Cardiac muscle cell (in vitro differentiated cells and primary cell): Measurements from ENCODE around the gene AQP2. TPM values are rescaled to one million over a fixed set of nuclear protein-coding genes. Genes with fewer than 3 reads are reported as not detected.

Experiments used
- DNase-seq, 2 donors: peaks; one replicate each; pipeline versions ENCODE4 v3.0.0 to v3.0.0-alpha.2; 2010 to 2017; ENCODE audit warnings: low read depth in 1 of 2, low spot score in 1 of 2
- H3K27ac ChIP-seq: fragments of 200-600 bp; sonication (generic); 2 replicates; pipeline ENCODE4 v1.5.1; 2016
- H3K27me3 ChIP-seq: fragments of 200-600 bp; sonication (generic); 2 replicates; pipeline ENCODE4 v1.6.0; 2016; ENCODE audit warnings: control low read depth
- H3K36me3 ChIP-seq: fragments of 200-600 bp; sonication (generic); 2 replicates; pipeline ENCODE4 v1.5.1; 2016; ENCODE audit warnings: control low read depth
- H3K4me1 ChIP-seq: fragments of 200-600 bp; sonication (generic); 2 replicates; pipeline ENCODE4 v1.8.1; 2017; ENCODE audit warnings: low read depth, mild to moderate bottlenecking, mixed run types
- H3K4me3 ChIP-seq: fragments of 200-600 bp; sonication (generic); 2 replicates; pipeline ENCODE4 v1.5.1; 2016; ENCODE audit warnings: mild to moderate bottlenecking
- H3K9me3 ChIP-seq: fragments of 200-600 bp; sonication (generic); 2 replicates; pipeline ENCODE4 v1.5.1; 2017; ENCODE audit warnings: low read depth, mild to moderate bottlenecking, control low read depth
- polyA plus RNA-seq: library from polyadenylated mRNA; unstranded; fragments of >200 nt; fragmentation: Nextera tagmentation; extraction: Ambion mirVana; gene quantifications from 2 replicates; pipeline ENCODE4 v1.2.1, GENCODE V29; 2016
- total RNA-seq: library from RNA; depleted of rRNA; stranded (reverse); fragments of >200 nt; gene quantifications from 2 replicates; pipeline ENCODE4 v1.2.3, GENCODE V29; 2016
- TF ChIP-seq, protein P1 (sequence below): IDR thresholded peaks from 2 replicates; pipeline ENCODE4 v1.5.1; 2012; ENCODE audit warnings: low read depth, mild to moderate bottlenecking, low read length

AQP2 gene
- total and polyA plus RNA-seq, 2 experiments from 2014 or later: not detected

DNA sequence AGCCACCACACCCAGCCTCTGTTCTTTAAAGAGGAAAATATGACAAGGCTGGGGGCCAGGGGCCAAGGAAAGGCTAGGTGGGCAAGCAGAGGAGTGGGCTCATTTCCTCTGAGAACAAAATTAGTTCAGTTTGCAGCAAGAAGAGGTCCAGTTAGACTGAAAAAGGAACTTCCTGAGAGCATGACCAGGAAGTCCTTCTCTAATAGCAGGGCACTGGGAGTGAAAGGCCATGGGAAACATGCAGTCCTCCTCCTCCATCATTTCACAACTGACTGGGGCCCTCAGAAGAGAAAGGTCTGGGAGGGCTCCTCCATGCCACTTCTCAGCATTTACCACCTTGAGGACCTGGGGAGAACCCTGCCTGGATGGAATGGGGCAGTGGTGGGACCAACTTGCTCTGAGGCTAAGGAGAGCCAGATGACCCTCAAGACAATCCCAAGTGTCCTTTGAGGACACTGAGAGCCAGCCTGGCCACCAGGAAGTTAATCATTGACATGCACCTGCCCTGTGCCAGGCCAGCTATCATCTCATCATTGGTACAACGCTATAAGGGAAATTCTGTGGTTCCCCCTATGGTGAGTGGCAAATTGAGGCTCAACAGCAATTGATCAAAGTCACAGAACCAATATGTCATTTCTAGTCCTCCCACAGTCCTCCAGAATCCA lies 2.0 kb downstream of the AQP2 start:
- no peaks in the 10 kb centered on the region for H3K36me3 ChIP-seq
- H3K27me3 ChIP-seq: peaks cover 23% of the 10 kb centered on the region
- H3K4me1 ChIP-seq: no peaks in the 10 kb centered on the region
- H3K4me3 ChIP-seq: no peak overlapping the region
- TF ChIP-seq, protein P1, sequence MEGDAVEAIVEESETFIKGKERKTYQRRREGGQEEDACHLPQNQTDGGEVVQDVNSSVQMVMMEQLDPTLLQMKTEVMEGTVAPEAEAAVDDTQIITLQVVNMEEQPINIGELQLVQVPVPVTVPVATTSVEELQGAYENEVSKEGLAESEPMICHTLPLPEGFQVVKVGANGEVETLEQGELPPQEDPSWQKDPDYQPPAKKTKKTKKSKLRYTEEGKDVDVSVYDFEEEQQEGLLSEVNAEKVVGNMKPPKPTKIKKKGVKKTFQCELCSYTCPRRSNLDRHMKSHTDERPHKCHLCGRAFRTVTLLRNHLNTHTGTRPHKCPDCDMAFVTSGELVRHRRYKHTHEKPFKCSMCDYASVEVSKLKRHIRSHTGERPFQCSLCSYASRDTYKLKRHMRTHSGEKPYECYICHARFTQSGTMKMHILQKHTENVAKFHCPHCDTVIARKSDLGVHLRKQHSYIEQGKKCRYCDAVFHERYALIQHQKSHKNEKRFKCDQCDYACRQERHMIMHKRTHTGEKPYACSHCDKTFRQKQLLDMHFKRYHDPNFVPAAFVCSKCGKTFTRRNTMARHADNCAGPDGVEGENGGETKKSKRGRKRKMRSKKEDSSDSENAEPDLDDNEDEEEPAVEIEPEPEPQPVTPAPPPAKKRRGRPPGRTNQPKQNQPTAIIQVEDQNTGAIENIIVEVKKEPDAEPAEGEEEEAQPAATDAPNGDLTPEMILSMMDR: no peak
- no peak overlapping the region for H3K27ac ChIP-seq
- no peak for DNase-seq
- H3K9me3 ChIP-seq: no peaks in the 10 kb centered on the region

DNA sequence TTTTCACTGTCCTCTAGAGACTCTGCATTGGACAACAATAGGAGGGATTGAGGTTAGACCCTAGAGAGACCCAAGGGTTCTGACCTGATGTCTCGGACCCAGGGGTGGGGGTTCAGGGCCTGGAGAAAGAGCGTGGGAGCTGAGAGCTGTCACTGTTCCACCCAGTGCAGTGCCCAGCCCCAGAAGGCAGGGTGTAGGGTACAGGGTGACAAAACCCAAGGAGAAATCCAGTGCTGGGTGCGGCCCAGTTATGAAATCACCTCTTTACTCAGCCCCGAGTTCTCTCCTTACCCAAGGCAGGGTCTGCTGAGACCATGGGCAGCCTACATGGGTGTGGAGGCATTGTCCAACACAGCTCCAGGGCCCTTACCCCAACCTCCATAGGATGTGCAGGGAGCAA lies 2.6 kb downstream of the AQP2 start:
- no peaks in the 10 kb centered on the region for H3K9me3 ChIP-seq
- TF ChIP-seq, protein P1: no peak
- no peak overlapping the region for H3K27ac ChIP-seq
- no peak overlapping the region for H3K4me3 ChIP-seq
- no peaks in the 10 kb centered on the region for H3K4me1 ChIP-seq
- DNase-seq: no peak
- H3K27me3 ChIP-seq: peaks cover 30% of the 10 kb centered on the region
- no peaks in the 10 kb centered on the region for H3K36me3 ChIP-seq

DNA sequence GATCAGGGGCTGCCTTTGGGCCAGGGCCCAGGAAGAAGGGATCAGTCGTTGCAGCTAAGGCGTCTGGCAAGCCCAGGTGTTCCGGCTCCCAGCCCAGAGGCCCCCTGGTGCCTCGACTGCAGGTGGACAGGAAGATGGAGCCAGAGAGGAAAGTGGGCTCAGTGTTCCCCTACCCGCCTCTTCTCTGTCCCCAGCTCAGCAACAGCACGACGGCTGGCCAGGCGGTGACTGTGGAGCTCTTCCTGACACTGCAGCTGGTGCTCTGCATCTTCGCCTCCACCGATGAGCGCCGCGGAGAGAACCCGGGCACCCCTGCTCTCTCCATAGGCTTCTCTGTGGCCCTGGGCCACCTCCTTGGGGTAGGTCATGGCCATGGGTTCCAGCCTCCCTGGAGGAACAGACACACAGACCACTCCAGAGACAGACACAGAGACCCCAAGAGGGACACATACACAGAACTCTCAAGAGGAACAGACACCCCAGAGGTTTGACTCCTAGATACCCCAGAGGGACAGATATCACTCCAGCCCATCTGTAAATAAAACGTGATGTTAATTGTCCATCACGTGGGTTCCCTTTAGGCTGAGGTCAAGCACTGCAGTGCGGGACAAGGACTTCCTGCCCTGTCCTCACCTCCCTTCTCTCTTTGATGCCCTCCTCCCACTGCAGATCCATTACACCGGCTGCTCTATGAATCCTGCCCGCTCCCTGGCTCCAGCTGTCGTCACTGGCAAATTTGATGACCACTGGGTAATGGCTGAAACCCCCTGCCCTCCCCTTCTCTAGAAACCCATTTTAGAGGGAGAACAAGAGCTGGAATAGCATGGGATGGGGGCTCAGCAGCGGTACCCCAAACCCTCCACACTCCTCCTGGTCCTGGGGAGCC lies 3.7 kb downstream of the AQP2 start:
- H3K4me3 ChIP-seq: no peak overlapping the region
- TF ChIP-seq, protein P1: no peak
- H3K36me3 ChIP-seq: no peaks in the 10 kb centered on the region
- no peaks in the 10 kb centered on the region for H3K9me3 ChIP-seq
- no peak for DNase-seq
- H3K27me3 ChIP-seq: peaks cover 40% of the 10 kb centered on the region
- H3K4me1 ChIP-seq: peaks cover under 1% of the 10 kb centered on the region
- H3K27ac ChIP-seq: no peak overlapping the region

DNA sequence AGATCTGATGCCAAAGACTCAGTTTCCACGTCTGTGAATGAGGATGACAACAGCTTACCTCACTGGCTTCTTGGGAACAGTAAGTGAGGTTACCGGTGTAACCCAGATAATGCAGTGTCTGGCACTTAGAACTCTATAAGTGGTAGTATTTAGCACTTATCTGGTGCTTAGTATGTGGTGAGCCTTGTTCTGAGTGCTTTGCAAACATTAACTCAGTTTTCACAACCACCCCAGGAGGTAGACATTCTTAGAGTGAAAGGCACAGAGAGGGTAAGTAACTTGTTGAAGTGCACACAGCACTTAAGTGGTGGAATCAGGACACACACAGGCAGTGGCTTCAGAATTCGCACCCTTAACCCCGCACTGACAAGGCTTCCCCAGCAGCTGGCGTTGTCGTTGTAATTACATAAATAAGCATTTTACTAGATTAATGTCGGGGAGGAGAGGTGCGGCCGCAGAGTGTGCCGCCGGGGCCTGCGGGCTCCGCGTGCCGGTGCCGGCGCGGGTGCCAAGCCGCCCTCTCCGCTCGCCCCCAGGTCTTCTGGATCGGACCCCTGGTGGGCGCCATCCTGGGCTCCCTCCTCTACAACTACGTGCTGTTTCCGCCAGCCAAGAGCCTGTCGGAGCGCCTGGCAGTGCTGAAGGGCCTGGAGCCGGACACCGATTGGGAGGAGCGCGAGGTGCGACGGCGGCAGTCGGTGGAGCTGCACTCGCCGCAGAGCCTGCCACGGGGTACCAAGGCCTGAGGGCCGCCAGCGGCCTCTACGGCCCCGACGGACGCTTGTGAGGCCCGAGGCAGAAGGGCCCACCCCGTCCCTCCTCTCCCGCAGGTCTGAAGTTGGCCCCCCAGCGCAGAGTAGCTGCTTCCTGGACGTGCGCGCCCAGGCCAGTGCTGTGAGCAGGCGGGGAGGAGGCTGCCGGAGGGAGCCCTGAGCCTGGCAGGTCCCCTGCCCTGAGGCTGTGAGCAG lies 4.6 kb downstream of the AQP2 start:
- Histone ChIP-seq H3K9me3 (no peaks in the 10 kb centered on the region), H3K27ac (no peak overlapping the region), H3K4me1 (peaks cover 10% of the 10 kb centered on the region), H3K4me3 (no peak overlapping the region), H3K27me3 (peaks cover 50% of the 10 kb centered on the region), H3K36me3 (no peaks in the 10 kb centered on the region)
- TF ChIP-seq, protein P1: no peak
- no peak for DNase-seq
